HCT116 (cell line): ENCODE results near the gene FREM1. TPM values are rescaled to one million over a fixed set of nuclear protein-coding genes. Genes with fewer than 3 reads are reported as not detected.

Experiments used
- ATAC-seq: fragments of 200-7000 bp; cut with Tn5 transposase; 2 replicates; pipeline ENCODE4 v1.9.1; 2020; ENCODE audit warnings: mild to moderate bottlenecking, moderate library complexity
- BruUV-seq: library from RNA; stranded (reverse); fragments of 400-500 nt; replicated peaks from 2 replicates; lab custom pipeline; 2021; lab: Mats Ljungman, UMichigan
- CTCF ChIA-PET: fragments of 300-600 bp; sonication (Branson Sonifier 250); formaldehyde crosslinking; loops from one replicate; lab custom pipeline; 2021; ENCODE audit warnings: antibody characterized with exemption; lab: Charles Lee
- POLR2A ChIA-PET: fragments of 300-600, 350-600 bp; sonication (Branson Sonifier 250); formaldehyde crosslinking; loops from one replicate; lab custom pipeline; 2021; ENCODE audit warnings: antibody characterized with exemption; lab: Charles Lee
- RAD21 ChIA-PET, 2 experiments: fragments of 300-600 bp; sonication (Branson Sonifier 250); formaldehyde crosslinking; loops; one replicate each; lab custom pipeline; 2023; ENCODE audit warnings: low total read pairs in 2 of 2; ENCODE audit not compliant: uncharacterized antibody in 2 of 2, unreplicated experiment in 2 of 2, low non-redundant PET in 1 of 2; lab: Charles Lee
- DNase-seq: peaks from one replicate; pipeline ENCODE4 v3.0.0-alpha.2; 2010; ENCODE audit warnings: low read depth, low spot score
- H2AFZ ChIP-seq: fragments of 200-600 bp; shearing (Covaris generic), sonication (generic); 2 replicates; pipeline ENCODE4 v1.6.1; 2017; ENCODE audit warnings: low read depth, mixed run types, mixed read lengths, antibody characterized with exemption, low read length; ENCODE audit not compliant: poor library complexity, severe bottlenecking
- H3K27ac ChIP-seq: 2 replicates; pipeline ENCODE4 v1.5.1; 2012; ENCODE audit warnings: low read depth, low read length
- H3K27me3 ChIP-seq: fragments of 200-600 bp; sonication (generic); 2 replicates; pipeline ENCODE4 v1.6.1; 2016; ENCODE audit warnings: mixed run types, low read length, mixed read lengths; ENCODE audit not compliant: insufficient read depth
- H3K36me3 ChIP-seq, 2 experiments: fragments of 200-500 bp in 1 of 2; fragments of 200-600 bp in 1 of 2; sonication (Bioruptor generic) in 1 of 2; sonication (generic) in 1 of 2; 2 replicates each; pipeline versions ENCODE4 v1.5.1 to v1.6.1; 2014 to 2016; ENCODE audit warnings: low read length in 2 of 2, inconsistent platforms in 1 of 2, mixed read lengths in 1 of 2, mixed run types in 1 of 2; ENCODE audit not compliant: insufficient read depth in 2 of 2, control insufficient read depth in 1 of 2
- H3K4me1 ChIP-seq, 2 experiments: fragments of 200-600 bp in 1 of 2; sonication (generic) in 1 of 2; 2 replicates each; pipeline versions ENCODE4 v1.5.1 to v1.6.1; 2012 to 2017; ENCODE audit warnings: low read length in 2 of 2, inconsistent platforms in 1 of 2, mild to moderate bottlenecking in 1 of 2, mixed read lengths in 1 of 2, mixed run types in 1 of 2, moderate library complexity in 1 of 2; ENCODE audit not compliant: insufficient read depth in 2 of 2, control insufficient read depth in 1 of 2
- H3K4me2 ChIP-seq: fragments of 200-600 bp; sonication (generic); 2 replicates; pipeline ENCODE4 v1.6.1; 2017; ENCODE audit warnings: mixed run types, low read length, mixed read lengths
- H3K4me3 ChIP-seq, 2 experiments: fragments of 200-600 bp in 1 of 2; sonication (generic) in 1 of 2; replicated peaks in 1 of 2; 2 replicates each; pipeline ENCODE4 v1.5.1; 2011 to 2016; ENCODE audit warnings: low read length in 2 of 2, control low read depth in 1 of 2, low read depth in 1 of 2, mild to moderate bottlenecking in 1 of 2, mixed read lengths in 1 of 2, mixed run types in 1 of 2
- H3K79me2 ChIP-seq: fragments of 200-600 bp; sonication (generic); 2 replicates; pipeline ENCODE4 v1.6.1; 2017; ENCODE audit warnings: mild to moderate bottlenecking, mixed run types, low read length, moderate library complexity, mixed read lengths; ENCODE audit not compliant: insufficient read depth
- H3K9ac ChIP-seq: fragments of 200-600 bp; sonication (generic); 2 replicates; pipeline ENCODE4 v1.6.1; 2016; ENCODE audit warnings: low read length, mixed read lengths
- H3K9me2 ChIP-seq: fragments of 200-600 bp; sonication (generic), shearing (Covaris generic); 2 replicates; pipeline ENCODE4 v1.6.1; 2017; ENCODE audit warnings: mixed run types, mild to moderate bottlenecking, moderate library complexity; ENCODE audit not compliant: insufficient read depth
- H3K9me3 ChIP-seq, 2 experiments: fragments of 200-500 bp in 1 of 2; fragments of 200-600 bp in 1 of 2; sonication (Bioruptor generic) in 1 of 2; sonication (generic) in 1 of 2; 2 replicates each; pipeline ENCODE4 v1.6.1; 2014 to 2017; ENCODE audit warnings: low read length in 2 of 2, mixed read lengths in 2 of 2, inconsistent platforms in 1 of 2, low read depth in 1 of 2, mild to moderate bottlenecking in 1 of 2, mixed run types in 1 of 2, moderate library complexity in 1 of 2; ENCODE audit not compliant: control insufficient read depth in 1 of 2, insufficient read depth in 1 of 2
- H4K20me1 ChIP-seq: fragments of 200-600 bp; sonication (generic), shearing (Covaris generic); 2 replicates; pipeline ENCODE4 v1.6.1; 2017; ENCODE audit warnings: mixed run types, mild to moderate bottlenecking, moderate library complexity; ENCODE audit not compliant: insufficient read depth
- CBX3 ChIP-seq: IDR thresholded peaks from 2 replicates; pipeline ENCODE4 v1.6.1; 2012; ENCODE audit warnings: low read depth
- EGR1 ChIP-seq: IDR thresholded peaks from 2 replicates; pipeline ENCODE4 v1.6.1; 2012; ENCODE audit warnings: low read depth
- EZH2 ChIP-seq: fragments of 200-600 bp; sonication (generic); IDR thresholded peaks from 2 replicates; pipeline ENCODE4 v1.6.1; 2017; ENCODE audit warnings: antibody characterized with exemption, mixed run types
- EZH2phosphoT487 ChIP-seq: fragments of 200-600 bp; IDR thresholded peaks from 2 replicates; pipeline ENCODE4 v1.6.1; 2018; ENCODE audit warnings: antibody characterized with exemption, borderline replicate concordance
- JUND ChIP-seq: IDR thresholded peaks from 2 replicates; pipeline ENCODE4 v1.6.1; 2012
- POLR2A ChIP-seq: IDR thresholded peaks from 2 replicates; pipeline ENCODE4 v1.7.0; 2011; ENCODE audit warnings: borderline replicate concordance; ENCODE audit not compliant: insufficient read depth, insufficient read length; ENCODE audit errors: extremely low read depth
- SIN3A ChIP-seq: IDR thresholded peaks from 2 replicates; pipeline ENCODE4 v1.6.1; 2012; ENCODE audit warnings: low read depth
- SP1 ChIP-seq: IDR thresholded peaks from 2 replicates; pipeline ENCODE4 v1.6.1; 2012; ENCODE audit warnings: low read depth
- SRF ChIP-seq: IDR thresholded peaks from 2 replicates; pipeline ENCODE4 v1.6.1; 2012; ENCODE audit warnings: low read depth
- TCF7L2 ChIP-seq: IDR thresholded peaks from 2 replicates; pipeline ENCODE4 v1.7.0; 2011; ENCODE audit warnings: borderline replicate concordance, inconsistent platforms; ENCODE audit not compliant: insufficient read depth, insufficient read length; ENCODE audit errors: extremely low read depth
- YY1 ChIP-seq: IDR thresholded peaks from 2 replicates; pipeline ENCODE4 v1.6.1; 2011; ENCODE audit warnings: low read length, low read depth, moderate library complexity, mild to moderate bottlenecking; ENCODE audit not compliant: insufficient replicate concordance; ENCODE audit errors: extremely low read depth
- ZFX ChIP-seq: fragments of 450-650 bp; IDR thresholded peaks from 2 replicates; pipeline ENCODE4 v1.6.1; 2017
- ZNF274 ChIP-seq: fragments of 200-500 bp; sonication (Bioruptor generic); IDR thresholded peaks from 2 replicates; pipeline ENCODE4 v1.6.1; 2014; ENCODE audit warnings: mild to moderate bottlenecking, low read depth, low read length, inconsistent platforms
- intact Hi-C: fragments of 100-400 bp; cut with micrococcal nuclease; formaldehyde crosslinking; loops from 2 replicates; pipeline ENCODE4 v1.10.0; 2022
- total RNA-seq: library from RNA; stranded (reverse); gene quantifications from one replicate; pipeline ENCODE4 v1.2.1, GENCODE V29; 2021; ENCODE audit not compliant: unreplicated experiment
- TF ChIP-seq, protein P1 (sequence below): IDR thresholded peaks from 2 replicates; pipeline ENCODE4 v1.6.1; 2012; ENCODE audit warnings: low read depth
- TF ChIP-seq, protein P2 (sequence below), 3 experiments: fragments of 200-600 bp in 1 of 3; sonication (generic) in 1 of 3; IDR thresholded peaks in 2 of 3; conservative IDR thresholded peaks in 1 of 3; 2 replicates each; pipeline ENCODE4 v1.5.1; 2012 to 2017; ENCODE audit warnings: low read depth in 2 of 3, low read length in 2 of 3, antibody characterized with exemption in 1 of 3, borderline replicate concordance in 1 of 3, control low read depth in 1 of 3, mild to moderate bottlenecking in 1 of 3, mixed read lengths in 1 of 3, mixed run types in 1 of 3, moderate library complexity in 1 of 3; ENCODE audit not compliant: insufficient read depth in 1 of 3
- TF ChIP-seq, protein P3 (sequence below): IDR thresholded peaks from 2 replicates; pipeline ENCODE4 v1.6.1; 2011; ENCODE audit warnings: mild to moderate bottlenecking, low read length, moderate library complexity; ENCODE audit not compliant: insufficient replicate concordance; ENCODE audit errors: extremely low read depth
- TF ChIP-seq, protein P4 (sequence below): IDR thresholded peaks from 2 replicates; pipeline ENCODE4 v1.6.1; 2012

FREM1 gene
- total RNA-seq, 1 experiment from 2014 or later: 0.12 TPM

DNA sequence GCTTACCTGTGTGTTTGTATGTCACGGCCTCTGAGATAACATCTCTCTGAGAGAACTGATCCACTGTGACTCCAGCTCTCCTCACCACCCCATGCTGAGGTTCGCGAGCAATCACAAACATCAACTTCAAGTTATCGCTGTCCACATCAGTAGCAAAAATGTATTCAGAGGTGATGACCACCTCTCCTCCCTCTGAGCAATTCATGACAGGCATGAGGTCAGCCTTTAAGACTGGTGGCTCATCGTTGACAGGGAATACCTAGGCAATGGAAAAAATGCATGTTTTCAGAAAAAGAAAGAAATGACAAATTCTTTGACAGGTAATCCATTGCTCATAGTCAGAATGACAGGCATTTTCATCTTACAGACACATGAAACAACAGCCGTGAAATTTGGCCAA lies 97.4 kb downstream of the FREM1 start (continued):
- TF ChIP-seq, protein P1, sequence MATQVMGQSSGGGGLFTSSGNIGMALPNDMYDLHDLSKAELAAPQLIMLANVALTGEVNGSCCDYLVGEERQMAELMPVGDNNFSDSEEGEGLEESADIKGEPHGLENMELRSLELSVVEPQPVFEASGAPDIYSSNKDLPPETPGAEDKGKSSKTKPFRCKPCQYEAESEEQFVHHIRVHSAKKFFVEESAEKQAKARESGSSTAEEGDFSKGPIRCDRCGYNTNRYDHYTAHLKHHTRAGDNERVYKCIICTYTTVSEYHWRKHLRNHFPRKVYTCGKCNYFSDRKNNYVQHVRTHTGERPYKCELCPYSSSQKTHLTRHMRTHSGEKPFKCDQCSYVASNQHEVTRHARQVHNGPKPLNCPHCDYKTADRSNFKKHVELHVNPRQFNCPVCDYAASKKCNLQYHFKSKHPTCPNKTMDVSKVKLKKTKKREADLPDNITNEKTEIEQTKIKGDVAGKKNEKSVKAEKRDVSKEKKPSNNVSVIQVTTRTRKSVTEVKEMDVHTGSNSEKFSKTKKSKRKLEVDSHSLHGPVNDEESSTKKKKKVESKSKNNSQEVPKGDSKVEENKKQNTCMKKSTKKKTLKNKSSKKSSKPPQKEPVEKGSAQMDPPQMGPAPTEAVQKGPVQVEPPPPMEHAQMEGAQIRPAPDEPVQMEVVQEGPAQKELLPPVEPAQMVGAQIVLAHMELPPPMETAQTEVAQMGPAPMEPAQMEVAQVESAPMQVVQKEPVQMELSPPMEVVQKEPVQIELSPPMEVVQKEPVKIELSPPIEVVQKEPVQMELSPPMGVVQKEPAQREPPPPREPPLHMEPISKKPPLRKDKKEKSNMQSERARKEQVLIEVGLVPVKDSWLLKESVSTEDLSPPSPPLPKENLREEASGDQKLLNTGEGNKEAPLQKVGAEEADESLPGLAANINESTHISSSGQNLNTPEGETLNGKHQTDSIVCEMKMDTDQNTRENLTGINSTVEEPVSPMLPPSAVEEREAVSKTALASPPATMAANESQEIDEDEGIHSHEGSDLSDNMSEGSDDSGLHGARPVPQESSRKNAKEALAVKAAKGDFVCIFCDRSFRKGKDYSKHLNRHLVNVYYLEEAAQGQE: no peak
- TF ChIP-seq TCF7L2 (no peak), CBX3 (no peak), EGR1 (no peak), SP1 (no peak), YY1 (no peak), SIN3A (no peak), EZH2 (no peak)
- TF ChIP-seq, protein P2, sequence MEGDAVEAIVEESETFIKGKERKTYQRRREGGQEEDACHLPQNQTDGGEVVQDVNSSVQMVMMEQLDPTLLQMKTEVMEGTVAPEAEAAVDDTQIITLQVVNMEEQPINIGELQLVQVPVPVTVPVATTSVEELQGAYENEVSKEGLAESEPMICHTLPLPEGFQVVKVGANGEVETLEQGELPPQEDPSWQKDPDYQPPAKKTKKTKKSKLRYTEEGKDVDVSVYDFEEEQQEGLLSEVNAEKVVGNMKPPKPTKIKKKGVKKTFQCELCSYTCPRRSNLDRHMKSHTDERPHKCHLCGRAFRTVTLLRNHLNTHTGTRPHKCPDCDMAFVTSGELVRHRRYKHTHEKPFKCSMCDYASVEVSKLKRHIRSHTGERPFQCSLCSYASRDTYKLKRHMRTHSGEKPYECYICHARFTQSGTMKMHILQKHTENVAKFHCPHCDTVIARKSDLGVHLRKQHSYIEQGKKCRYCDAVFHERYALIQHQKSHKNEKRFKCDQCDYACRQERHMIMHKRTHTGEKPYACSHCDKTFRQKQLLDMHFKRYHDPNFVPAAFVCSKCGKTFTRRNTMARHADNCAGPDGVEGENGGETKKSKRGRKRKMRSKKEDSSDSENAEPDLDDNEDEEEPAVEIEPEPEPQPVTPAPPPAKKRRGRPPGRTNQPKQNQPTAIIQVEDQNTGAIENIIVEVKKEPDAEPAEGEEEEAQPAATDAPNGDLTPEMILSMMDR (IDR thresholded peaks at IDR 0.05 in 2 of 3, conservative IDR thresholded peaks at IDR 0.05 in 1 of 3; ENCODE audit: borderline replicate concordance in 1 of 3, insufficient read depth in 1 of 3, low read depth in 2 of 3, low read length in 2 of 3): no peak

DNA sequence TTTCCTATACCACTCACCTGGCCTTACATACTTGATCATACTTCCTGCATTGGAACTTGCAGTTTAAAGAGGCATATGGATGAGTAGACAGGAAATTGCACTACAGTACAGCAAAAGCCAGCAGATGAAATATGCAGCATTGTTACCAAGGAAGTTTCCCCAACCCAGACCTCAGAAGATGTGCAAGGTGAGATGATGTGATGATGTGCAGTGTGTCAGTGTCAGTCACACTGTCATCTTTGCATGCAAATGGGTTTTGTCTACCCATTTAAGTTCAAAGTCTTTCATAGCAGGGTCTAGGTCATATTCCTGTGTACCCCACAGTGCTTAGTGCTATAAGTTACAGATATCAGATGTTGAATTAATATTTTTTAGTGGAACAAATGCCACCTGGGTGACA lies 98.4 kb downstream of the FREM1 start:
- intact Hi-C loops: no loop called here

More for the DNA sequence above, 98.4 kb downstream of the FREM1 start:
- Histone ChIP-seq H3K79me2 (no peaks in the 10 kb centered on the region), H3K9me2 (no peaks in the 10 kb centered on the region)
- POLR2A ChIA-PET: no interaction called here
- RAD21 ChIA-PET: no interaction called here
- TF ChIP-seq, protein P3, sequence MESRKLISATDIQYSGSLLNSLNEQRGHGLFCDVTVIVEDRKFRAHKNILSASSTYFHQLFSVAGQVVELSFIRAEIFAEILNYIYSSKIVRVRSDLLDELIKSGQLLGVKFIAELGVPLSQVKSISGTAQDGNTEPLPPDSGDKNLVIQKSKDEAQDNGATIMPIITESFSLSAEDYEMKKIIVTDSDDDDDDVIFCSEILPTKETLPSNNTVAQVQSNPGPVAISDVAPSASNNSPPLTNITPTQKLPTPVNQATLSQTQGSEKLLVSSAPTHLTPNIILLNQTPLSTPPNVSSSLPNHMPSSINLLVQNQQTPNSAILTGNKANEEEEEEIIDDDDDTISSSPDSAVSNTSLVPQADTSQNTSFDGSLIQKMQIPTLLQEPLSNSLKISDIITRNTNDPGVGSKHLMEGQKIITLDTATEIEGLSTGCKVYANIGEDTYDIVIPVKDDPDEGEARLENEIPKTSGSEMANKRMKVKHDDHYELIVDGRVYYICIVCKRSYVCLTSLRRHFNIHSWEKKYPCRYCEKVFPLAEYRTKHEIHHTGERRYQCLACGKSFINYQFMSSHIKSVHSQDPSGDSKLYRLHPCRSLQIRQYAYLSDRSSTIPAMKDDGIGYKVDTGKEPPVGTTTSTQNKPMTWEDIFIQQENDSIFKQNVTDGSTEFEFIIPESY: no peak
- TF ChIP-seq ZFX (no peak), EZH2phosphoT487 (no peak), TCF7L2 (no peak), POLR2A (no peak), ZNF274 (no peak), JUND (no peak), SP1 (no peak), SRF (no peak), EGR1 (no peak), CBX3 (no peak)
- TF ChIP-seq, protein P4, sequence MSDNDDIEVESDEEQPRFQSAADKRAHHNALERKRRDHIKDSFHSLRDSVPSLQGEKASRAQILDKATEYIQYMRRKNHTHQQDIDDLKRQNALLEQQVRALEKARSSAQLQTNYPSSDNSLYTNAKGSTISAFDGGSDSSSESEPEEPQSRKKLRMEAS: no peak
- TF ChIP-seq, all 23 proteins: peak for 0
- Histone ChIP-seq H3K27me3 (peaks cover 18% of the 10 kb centered on the region), H3K27ac (no peak overlapping the region), H2AFZ (no peak overlapping the region), H3K4me2 (no peak overlapping the region), H4K20me1 (no peaks in the 10 kb centered on the region), H3K4me1 (no peaks in the 10 kb centered on the region), H3K9me3 (no peaks in the 10 kb centered on the region), H3K36me3 (no peaks in the 10 kb centered on the region), H3K4me3 (no peak overlapping the region), H3K9ac (no peak overlapping the region)
- BruUV-seq: no TSS peak
- no peak for DNase-seq
- no peak for ATAC-seq
- CTCF ChIA-PET: no interaction called here
